GM12878 (cell line): ENCODE measurements around the gene ESRRB.

Experiments
- ATF2 ChIP-seq: IDR thresholded peaks from 2 replicates; pipeline ENCODE4 v1.6.1; 2012; ENCODE audit warnings: low read length, inconsistent platforms
- EP300 ChIP-seq, 2 experiments: fragments of 150-350 bp in 1 of 2; IDR thresholded peaks; 2 replicates each; pipeline ENCODE4 v1.6.1; 2011 to 2012; ENCODE audit warnings: low read depth in 2 of 2, low read length in 2 of 2, borderline replicate concordance in 1 of 2, improper control_type of control experiment in 1 of 2, inconsistent platforms in 1 of 2; ENCODE audit not compliant: control insufficient read depth in 1 of 2
- IKZF2 ChIP-seq, 2 experiments: fragments of 450-650 bp; IDR thresholded peaks; 2 replicates each; pipeline ENCODE4 v1.6.1; 2017; ENCODE audit warnings: mild to moderate bottlenecking in 2 of 2, moderate library complexity in 2 of 2
- POLR2A ChIP-seq: IDR thresholded peaks from 2 replicates; pipeline ENCODE4 v1.6.1; 2011; ENCODE audit warnings: low read depth, mild to moderate bottlenecking, low read length
- PRDM15 ChIP-seq: fragments of 450-650 bp; formaldehyde crosslinking; IDR thresholded peaks from 2 replicates; pipeline ENCODE4 v1.4.0; 2020; ENCODE audit warnings: mild to moderate bottlenecking, moderate library complexity
- RFX5 ChIP-seq: IDR thresholded peaks from 2 replicates; pipeline ENCODE4 v1.6.1; 2011; ENCODE audit warnings: low read depth, low read length, improper control_type of control experiment
- SMC3 ChIP-seq: IDR thresholded peaks from 2 replicates; pipeline ENCODE4 v1.6.1; 2011; ENCODE audit warnings: low read length, improper control_type of control experiment, borderline replicate concordance
- SUPT20H ChIP-seq: IDR thresholded peaks from 2 replicates; pipeline ENCODE4 v1.6.1; 2011; ENCODE audit warnings: low read depth, mild to moderate bottlenecking, low read length, moderate library complexity, borderline replicate concordance; ENCODE audit not compliant: control insufficient read depth
- TAF1 ChIP-seq: IDR thresholded peaks from 2 replicates; pipeline ENCODE4 v1.6.1; 2011; ENCODE audit warnings: mild to moderate bottlenecking, low read depth, low read length, borderline replicate concordance
- ZBTB33 ChIP-seq: fragments of 450-650 bp; IDR thresholded peaks from 2 replicates; pipeline ENCODE4 v1.6.1; 2017; ENCODE audit warnings: mild to moderate bottlenecking
- ZNF24 ChIP-seq: fragments of 450-650 bp; IDR thresholded peaks from 2 replicates; pipeline ENCODE4 v1.6.1; 2017; ENCODE audit warnings: antibody characterized with exemption, mild to moderate bottlenecking
- TF ChIP-seq, protein P1 (sequence below), 3 experiments: IDR thresholded peaks in 2 of 3; conservative IDR thresholded peaks in 1 of 3; 2 replicates each; pipeline ENCODE4 v1.5.1; 2011; ENCODE audit warnings: low read depth in 3 of 3, low read length in 3 of 3, mild to moderate bottlenecking in 3 of 3, control low read depth in 2 of 3, moderate library complexity in 2 of 3, inconsistent platforms in 1 of 3, mixed read lengths in 1 of 3; ENCODE audit not compliant: control insufficient read depth in 2 of 3, insufficient read depth in 1 of 3; ENCODE audit errors: extremely low read depth in 1 of 3
- TF ChIP-seq, protein P2 (sequence below): IDR thresholded peaks from 2 replicates; pipeline ENCODE4 v1.6.1; 2011; ENCODE audit warnings: low read depth, mild to moderate bottlenecking, low read length, moderate library complexity, borderline replicate concordance; ENCODE audit errors: extremely low read depth

DNA sequence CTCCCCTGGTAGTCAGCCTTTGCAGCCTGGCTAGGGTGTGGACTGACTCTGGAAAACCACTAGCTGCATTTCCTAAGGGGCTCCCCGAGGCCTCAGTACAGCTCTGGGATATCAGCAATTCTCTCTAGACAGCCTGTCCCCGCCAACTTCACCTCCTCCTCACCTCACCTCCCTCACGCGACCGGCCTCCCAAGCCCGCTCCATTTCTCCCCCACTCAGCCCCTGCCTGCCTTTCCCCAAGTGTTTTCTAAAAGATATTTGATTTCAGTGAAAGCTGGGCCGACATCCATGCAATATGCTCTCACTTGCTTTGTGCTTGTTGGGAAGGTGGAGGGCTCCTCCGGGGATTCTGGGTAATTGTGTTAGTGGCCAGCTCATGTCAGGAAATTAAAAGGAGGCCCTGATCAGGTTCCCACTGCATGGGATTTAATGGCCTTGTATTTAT, 91.8 kb downstream of the ESRRB start:
- TF ChIP-seq EP300 (IDR thresholded peaks at IDR 0.05; ENCODE audit: borderline replicate concordance in 1 of 2, control insufficient read depth in 1 of 2, low read depth in 2 of 2, low read length in 2 of 2) (no peak), IKZF2 (IDR thresholded peaks at IDR 0.05) (no peak), ZBTB33 (no peak), ZNF24 (no peak), SUPT20H (no peak), TAF1 (no peak), RFX5 (no peak), ATF2 (no peak), POLR2A (no peak), SMC3 (no peak), PRDM15 (CRISPR knock-in tag) (no peak)
- TF ChIP-seq, protein P1, sequence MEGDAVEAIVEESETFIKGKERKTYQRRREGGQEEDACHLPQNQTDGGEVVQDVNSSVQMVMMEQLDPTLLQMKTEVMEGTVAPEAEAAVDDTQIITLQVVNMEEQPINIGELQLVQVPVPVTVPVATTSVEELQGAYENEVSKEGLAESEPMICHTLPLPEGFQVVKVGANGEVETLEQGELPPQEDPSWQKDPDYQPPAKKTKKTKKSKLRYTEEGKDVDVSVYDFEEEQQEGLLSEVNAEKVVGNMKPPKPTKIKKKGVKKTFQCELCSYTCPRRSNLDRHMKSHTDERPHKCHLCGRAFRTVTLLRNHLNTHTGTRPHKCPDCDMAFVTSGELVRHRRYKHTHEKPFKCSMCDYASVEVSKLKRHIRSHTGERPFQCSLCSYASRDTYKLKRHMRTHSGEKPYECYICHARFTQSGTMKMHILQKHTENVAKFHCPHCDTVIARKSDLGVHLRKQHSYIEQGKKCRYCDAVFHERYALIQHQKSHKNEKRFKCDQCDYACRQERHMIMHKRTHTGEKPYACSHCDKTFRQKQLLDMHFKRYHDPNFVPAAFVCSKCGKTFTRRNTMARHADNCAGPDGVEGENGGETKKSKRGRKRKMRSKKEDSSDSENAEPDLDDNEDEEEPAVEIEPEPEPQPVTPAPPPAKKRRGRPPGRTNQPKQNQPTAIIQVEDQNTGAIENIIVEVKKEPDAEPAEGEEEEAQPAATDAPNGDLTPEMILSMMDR (IDR thresholded peaks at IDR 0.05 in 2 of 3, conservative IDR thresholded peaks at IDR 0.05 in 1 of 3; ENCODE audit: control insufficient read depth in 2 of 3, extremely low read depth in 1 of 3, insufficient read depth in 1 of 3, low read depth in 3 of 3, low read length in 3 of 3) = no peak
- TF ChIP-seq, protein P2, sequence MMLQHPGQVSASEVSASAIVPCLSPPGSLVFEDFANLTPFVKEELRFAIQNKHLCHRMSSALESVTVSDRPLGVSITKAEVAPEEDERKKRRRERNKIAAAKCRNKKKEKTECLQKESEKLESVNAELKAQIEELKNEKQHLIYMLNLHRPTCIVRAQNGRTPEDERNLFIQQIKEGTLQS = no peak
